Measurements from ENCODE around the gene MBP. TPM values are rescaled to one million over a fixed set of nuclear protein-coding genes. Genes with fewer than 3 reads are reported as not detected.
"Not testable (repeated sequence)": the region's sequence is repeated elsewhere in the genome, so short reads cannot be mapped to it uniquely, and the experiment has no call there.

MBP gene
- total RNA-seq, 1 donor from 2014 or later, result 3.2 TPM

DNA sequence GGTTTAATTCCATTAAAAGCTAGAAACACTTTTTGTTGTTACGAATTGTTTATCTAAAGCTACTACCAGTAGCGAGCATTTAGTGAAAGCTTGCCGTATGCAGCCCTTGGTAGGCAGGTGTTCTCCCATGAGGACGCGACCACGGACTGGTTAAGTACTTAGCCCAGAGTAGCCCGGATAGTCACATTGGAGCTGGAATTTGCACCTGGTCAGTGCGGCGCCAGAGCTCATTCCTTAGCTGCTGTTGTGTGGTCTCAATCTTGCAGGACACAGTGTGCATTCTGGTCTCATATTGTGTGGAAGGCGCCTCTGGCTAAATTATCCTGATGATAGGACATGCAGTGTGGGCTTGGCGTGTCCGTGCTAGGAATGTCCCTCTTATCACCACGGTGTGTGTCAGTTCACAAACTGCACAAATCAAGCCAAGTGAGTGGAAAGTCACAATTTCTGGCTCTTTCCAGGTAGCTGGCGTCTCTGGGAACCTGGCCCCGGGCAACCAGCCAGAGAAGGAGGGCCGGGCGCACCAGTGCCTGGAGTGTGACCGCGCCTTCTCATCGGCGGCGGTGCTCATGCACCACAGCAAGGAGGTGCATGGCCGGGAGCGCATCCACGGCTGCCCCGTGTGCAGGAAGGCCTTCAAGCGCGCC is 176.9 kb downstream of the MBP start:
- peak; percentile 69 for DNase-seq (ENCODE audit: low read depth)

- no peak for DNase-seq (ENCODE audit: low read depth)
These were observed 178.9 kb downstream of the MBP start for GRCh38 chr18:76953583-76954233.

- no peak for DNase-seq (ENCODE audit: low read depth)
These were observed 179.4 kb downstream of the MBP start for GRCh38 chr18:76953156-76953555.

DNA sequence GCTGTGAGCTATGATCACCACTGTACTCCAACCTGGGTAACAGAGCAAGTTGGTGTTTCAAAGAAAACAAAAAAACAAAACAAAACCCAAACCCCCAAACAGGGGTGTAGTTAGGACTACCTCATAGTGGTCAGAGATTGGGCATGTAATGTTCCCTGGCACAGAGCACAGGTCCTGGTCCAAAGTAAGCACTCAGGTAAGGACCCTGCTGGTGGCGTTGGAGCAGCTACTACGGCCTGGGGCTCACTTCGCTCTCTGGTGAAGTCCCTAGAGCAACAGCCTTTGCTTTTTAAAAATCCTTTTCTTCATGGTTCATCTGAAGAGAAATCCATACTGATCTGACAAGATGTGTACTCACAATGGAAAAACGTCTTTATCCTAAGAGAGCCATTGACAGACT is 179.8 kb downstream of the MBP start:
- DNase-seq (ENCODE audit: low read depth), result no peak

GRCh38 chr18:76951456-76952247 is 180.9 kb downstream of the MBP start:
- no peak for DNase-seq (ENCODE audit: low read depth)

DNA sequence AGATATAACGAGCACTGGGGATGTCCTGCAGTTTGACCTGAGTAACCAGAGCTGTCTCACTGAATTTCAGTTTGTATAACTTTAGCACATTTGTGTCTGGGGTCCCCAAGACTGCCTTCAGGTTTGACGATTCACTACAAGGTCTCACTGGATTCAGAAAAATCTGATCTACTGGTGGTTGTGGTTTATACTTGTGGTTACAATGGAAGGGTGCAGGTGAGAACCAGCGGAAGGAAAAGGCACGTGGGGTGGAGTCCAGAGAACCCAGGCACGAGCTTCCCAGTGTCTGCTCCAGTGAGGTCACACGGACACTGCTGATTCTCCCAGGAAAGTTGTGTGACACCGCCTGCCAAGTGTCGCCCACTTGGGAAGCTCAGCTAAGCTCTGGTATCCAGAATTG is 184.2 kb downstream of the MBP start:
- DNase-seq (ENCODE audit: low read depth), result no peak

GRCh38 chr18:76944346-76944745 is 188.2 kb downstream of the MBP start:
- DNase-seq (ENCODE audit: low read depth), result not testable (repeated sequence)

GRCh38 chr18:76943542-76944339 is 188.8 kb downstream of the MBP start:
- DNase-seq (ENCODE audit: low read depth), result peak; percentile 78

- no peak for DNase-seq (ENCODE audit: low read depth)
These were observed 191.3 kb downstream of the MBP start for GRCh38 chr18:76941284-76941683.

DNA sequence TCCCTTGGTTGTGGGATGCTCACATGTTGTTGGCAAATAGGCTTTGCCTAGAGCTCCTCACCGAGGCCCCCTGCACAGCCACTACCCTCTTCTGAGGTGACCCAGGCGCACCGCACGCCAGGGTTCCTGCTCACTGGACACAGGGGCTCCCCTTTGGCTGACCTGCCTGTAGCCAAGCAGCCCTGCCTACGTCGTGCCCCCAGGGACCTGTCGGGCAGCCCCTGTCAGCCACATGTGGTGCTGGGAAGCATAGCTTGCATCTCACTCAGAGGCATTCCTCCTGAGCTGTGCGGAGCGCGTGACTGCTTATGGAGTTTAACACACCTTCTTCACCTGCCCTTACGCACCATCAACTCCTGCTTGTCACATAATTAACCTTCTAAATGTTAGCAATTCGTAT is 194.0 kb downstream of the MBP start:
- DNase-seq (ENCODE audit: low read depth), result no peak

- no peak for DNase-seq (ENCODE audit: low read depth)
These were observed 195.0 kb downstream of the MBP start for GRCh38 chr18:76937597-76937996.

DNA sequence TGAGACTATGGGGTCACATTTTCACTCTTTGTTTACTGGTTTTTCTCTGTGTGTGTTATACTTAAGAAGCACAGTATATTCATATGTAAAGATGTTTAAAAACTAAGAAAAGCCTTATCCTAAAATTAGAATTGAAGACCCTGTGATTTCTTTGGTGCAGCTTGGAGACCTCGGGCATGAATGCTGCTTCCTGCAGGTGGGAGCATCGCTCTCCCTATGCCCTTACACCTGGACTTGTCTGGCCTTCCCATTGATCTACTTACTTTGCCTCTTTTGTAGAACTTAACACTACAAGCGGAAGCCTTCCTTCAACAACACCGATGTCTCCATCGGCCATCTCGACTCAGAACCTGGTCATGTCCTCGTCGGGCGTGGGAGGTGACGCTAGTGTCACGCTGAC is 195.7 kb downstream of the MBP start:
- no peak for DNase-seq (ENCODE audit: low read depth)

- DNase-seq (ENCODE audit: low read depth), result no peak
These were observed 196.8 kb downstream of the MBP start for GRCh38 chr18:76935722-76936337.

DNA sequence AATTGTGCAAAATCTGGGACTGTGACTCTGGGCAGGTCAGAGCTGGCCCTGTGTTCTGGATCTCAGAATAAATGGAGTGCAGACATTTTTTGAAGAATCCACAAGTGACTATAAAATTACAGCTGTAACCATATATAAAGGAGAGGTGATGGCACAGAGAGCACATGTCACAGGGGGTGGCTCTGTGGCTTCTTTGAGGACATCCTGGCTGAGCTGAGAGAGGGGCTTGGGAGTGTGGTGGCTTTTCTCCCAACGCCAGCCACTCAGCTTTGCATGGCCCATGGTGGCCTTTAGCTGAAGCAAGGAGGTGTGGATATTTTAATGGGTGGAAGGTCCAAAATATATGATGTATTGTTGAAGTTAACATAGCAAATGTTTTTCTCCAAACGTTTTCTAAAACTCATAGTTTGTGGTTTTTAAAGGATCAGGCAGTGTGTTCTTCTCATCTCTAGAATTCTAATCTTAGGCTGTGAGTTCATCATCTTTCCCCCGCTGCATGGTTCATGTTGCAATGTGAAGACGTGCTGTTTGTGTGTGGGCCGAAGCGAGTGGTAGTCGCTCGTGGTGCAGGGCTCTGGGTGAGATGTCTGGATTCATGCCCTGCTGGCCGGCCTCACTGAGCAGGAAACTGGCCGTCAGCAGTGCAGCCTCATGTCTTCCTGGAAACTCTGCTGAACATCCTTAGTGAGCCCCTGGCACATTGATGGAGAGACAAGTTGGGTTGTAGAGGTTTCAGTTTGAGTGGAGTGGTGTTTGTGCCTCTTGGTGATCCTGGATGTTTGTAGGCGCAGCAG is 200.4 kb downstream of the MBP start:
- peak; percentile 82 for DNase-seq (ENCODE audit: low read depth)

- no peak for DNase-seq (ENCODE audit: low read depth)
These were observed 201.4 kb downstream of the MBP start for GRCh38 chr18:76931171-76931570.

Other genes starting within 250 kb of the MBP start
- not detected in 2 replicates for gene GALR1, start 117.1 kb upstream of the MBP start, total RNA-seq